ENCODE measurements around the gene MAMDC2.

MAMDC2 gene

DNA sequence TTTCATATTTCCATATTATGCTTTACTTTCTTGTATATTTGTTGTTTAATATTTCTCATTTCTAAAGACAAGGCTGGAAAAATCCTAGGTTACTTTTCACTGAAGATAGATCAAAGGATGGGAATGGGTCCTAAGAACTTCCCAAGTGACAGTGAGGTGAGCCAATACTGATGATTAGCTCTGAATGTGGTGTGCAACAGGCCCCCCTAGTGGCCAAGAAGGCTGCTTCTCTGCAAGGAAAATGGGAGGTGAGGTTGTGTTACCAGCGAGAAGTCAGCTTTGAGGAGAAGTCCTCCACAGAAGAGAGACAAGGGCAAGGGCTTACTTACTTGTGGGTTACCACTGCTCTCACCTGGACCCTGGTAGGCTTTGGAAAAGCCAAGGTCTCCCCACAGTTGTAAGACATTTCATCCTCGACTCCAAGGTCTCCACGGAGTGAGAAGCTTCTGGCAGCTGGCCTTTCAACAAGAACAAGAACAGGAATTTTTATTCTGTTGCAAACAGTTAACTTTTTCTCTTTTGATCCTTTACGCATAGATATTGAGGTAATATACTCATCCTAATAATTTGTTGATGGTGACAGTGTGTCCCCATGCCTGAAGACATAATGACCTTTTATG is 69.9 kb downstream of the MAMDC2 start:
- H3K36me3 ChIP-seq (ENCODE audit: control insufficient read depth, insufficient read depth, low read length) = no peaks in the 10 kb centered on the region
- H3K4me3 ChIP-seq (replicated peaks; ENCODE audit: low read depth, low read length) = no peak overlapping the region
- TF ChIP-seq, protein P1, sequence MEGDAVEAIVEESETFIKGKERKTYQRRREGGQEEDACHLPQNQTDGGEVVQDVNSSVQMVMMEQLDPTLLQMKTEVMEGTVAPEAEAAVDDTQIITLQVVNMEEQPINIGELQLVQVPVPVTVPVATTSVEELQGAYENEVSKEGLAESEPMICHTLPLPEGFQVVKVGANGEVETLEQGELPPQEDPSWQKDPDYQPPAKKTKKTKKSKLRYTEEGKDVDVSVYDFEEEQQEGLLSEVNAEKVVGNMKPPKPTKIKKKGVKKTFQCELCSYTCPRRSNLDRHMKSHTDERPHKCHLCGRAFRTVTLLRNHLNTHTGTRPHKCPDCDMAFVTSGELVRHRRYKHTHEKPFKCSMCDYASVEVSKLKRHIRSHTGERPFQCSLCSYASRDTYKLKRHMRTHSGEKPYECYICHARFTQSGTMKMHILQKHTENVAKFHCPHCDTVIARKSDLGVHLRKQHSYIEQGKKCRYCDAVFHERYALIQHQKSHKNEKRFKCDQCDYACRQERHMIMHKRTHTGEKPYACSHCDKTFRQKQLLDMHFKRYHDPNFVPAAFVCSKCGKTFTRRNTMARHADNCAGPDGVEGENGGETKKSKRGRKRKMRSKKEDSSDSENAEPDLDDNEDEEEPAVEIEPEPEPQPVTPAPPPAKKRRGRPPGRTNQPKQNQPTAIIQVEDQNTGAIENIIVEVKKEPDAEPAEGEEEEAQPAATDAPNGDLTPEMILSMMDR (IDR thresholded peaks at IDR 0.05; ENCODE audit: insufficient read depth, low read length, poor library complexity, severe bottlenecking) = peak; percentile 87
- no peak for DNase-seq (ENCODE audit: extremely low read depth, insufficient read length)
- H3K27me3 ChIP-seq (replicated peaks; ENCODE audit: control insufficient read depth, insufficient read depth, low read length) = no peaks in the 10 kb centered on the region

DNA sequence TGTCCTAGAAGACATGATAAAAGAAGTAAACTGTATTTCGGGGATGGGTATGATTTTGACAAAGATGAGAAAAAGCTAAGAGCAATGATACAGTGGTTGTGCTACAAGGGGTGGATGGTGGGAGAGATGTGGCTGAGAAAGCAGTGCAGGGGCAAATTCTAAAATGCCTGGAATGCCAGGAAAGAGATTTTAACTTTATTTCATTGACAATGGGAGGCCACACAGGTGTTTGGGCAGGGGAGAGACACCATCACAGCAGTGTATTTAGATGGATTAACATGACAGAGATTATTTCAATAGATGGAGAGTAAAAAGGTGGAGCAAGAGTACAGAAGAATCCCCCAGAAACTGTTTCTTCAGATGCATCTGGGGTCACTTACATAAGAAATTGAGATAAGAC is 71.2 kb downstream of the MAMDC2 start:
- TF ChIP-seq, protein P1 (IDR thresholded peaks at IDR 0.05; ENCODE audit: insufficient read depth, low read length, poor library complexity, severe bottlenecking) = no peak

DNA sequence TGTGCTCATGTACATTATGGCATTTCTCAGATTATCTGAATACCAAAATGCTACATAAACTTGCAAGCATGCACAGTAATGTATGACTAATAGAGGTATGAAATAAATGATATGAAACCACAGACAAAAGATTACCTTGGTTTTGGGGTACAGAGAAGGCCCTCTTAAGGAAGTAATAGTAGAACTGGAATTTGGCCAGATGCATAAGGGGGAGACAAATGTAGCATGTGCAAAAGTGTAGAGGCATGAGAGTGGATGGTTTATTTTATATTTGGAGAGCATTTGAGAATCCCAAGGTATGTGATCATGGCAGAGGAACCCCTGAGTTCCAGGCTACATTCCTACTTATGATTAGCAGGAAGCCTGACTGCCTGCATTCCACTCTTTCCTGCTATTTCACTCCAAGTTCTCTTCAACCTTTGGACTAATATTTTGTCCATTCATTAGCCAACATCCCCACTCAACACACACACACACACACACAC is 74.2 kb downstream of the MAMDC2 start:
- no peaks in the 10 kb centered on the region; the same call in 1 of the 2 replicates for H3K27me3 ChIP-seq (replicated peaks; ENCODE audit: control insufficient read depth, insufficient read depth, low read length)
- TF ChIP-seq, protein P1 (IDR thresholded peaks at IDR 0.05; ENCODE audit: insufficient read depth, low read length, poor library complexity, severe bottlenecking) = no peak
- no peaks in the 10 kb centered on the region for H3K36me3 ChIP-seq (ENCODE audit: control insufficient read depth, insufficient read depth, low read length)
- no peak for DNase-seq (ENCODE audit: extremely low read depth, insufficient read length)
- H3K4me3 ChIP-seq (replicated peaks; ENCODE audit: low read depth, low read length) = no peak overlapping the region

More for the DNA sequence above, 71.2 kb downstream of the MAMDC2 start:
- H3K4me3 ChIP-seq (replicated peaks; ENCODE audit: low read depth, low read length) = no peak overlapping the region
- DNase-seq (ENCODE audit: extremely low read depth, insufficient read length) = no peak
- no peaks in the 10 kb centered on the region; the same call in 1 of the 2 replicates for H3K27me3 ChIP-seq (replicated peaks; ENCODE audit: control insufficient read depth, insufficient read depth, low read length)
- H3K36me3 ChIP-seq (ENCODE audit: control insufficient read depth, insufficient read depth, low read length) = no peaks in the 10 kb centered on the region

DNA sequence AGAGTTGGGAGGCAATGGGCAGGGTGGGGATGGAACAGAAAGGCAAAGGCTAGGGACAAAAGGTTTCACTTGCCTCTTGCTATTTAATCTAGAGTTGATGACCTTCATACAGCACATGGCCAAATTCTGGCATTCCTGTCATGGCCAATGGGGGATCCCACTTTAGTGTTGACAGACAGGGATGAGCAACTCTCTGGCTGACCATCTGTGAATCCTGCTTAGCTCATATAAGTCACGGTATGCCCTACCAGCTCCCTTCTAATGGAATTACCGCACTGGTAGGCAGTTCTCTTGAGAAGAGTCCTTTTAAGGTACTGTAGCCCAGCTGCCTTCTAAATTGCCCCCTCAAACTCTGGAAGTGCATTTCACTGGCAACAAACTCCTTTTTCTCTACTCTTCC is 76.1 kb downstream of the MAMDC2 start:
- Histone ChIP-seq H3K4me3 (replicated peaks; ENCODE audit: low read depth, low read length) (no peak overlapping the region), H3K36me3 (ENCODE audit: control insufficient read depth, insufficient read depth, low read length) (no peaks in the 10 kb centered on the region), H3K27me3 (replicated peaks; ENCODE audit: control insufficient read depth, insufficient read depth, low read length) (no peaks in the 10 kb centered on the region; the same call in 1 of the 2 replicates)
- DNase-seq (ENCODE audit: extremely low read depth, insufficient read length) = no peak
- TF ChIP-seq, protein P1 (IDR thresholded peaks at IDR 0.05; ENCODE audit: insufficient read depth, low read length, poor library complexity, severe bottlenecking) = no peak

DNA sequence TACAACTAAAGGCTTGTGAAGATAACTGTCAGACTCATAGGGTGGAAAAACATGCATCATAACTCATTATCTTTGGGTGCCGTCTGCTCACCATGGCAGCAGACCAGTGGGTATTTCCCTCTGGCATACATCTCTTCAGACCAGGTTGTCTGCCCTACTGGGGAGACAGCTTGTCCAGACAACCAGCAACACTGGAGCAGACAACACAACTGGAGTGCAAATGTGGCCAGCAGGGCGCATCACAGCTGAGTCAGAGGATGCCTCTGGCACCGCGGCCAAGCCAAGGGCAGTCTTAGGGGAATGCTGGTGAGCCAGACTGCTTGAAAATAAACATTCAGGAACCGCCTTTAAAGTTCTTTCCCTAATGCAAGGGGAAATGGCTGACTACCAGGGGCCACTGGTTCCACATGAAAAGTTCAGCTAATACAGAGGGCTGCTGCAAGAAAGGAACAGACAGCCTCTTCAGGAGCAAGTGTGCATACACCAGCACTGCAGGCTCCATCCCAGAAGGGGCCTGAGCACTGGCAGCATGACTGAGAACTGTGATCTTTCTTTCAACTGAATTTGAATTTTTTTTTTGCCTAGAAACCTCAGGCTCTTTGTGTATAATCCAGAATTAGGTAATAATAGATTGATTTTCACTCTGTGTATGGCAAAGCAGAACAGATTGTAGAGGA is 77.3 kb downstream of the MAMDC2 start:
- TF ChIP-seq, protein P1 (IDR thresholded peaks at IDR 0.05; ENCODE audit: insufficient read depth, low read length, poor library complexity, severe bottlenecking) = no peak
- Histone ChIP-seq H3K27me3 (replicated peaks; ENCODE audit: control insufficient read depth, insufficient read depth, low read length) (no peaks in the 10 kb centered on the region; the same call in 1 of the 2 replicates), H3K36me3 (ENCODE audit: control insufficient read depth, insufficient read depth, low read length) (no peaks in the 10 kb centered on the region), H3K4me3 (replicated peaks; ENCODE audit: low read depth, low read length) (no peak overlapping the region)
- DNase-seq (ENCODE audit: extremely low read depth, insufficient read length) = no peak
